ENCODE data around the gene CTDP1.

The CTDP1 gene

GRCh38 chr18:79644006-79644665, 35.5 kb upstream of the CTDP1 start:
- H3K9ac ChIP-seq (ENCODE audit: low read depth in 1 of 2, low read length in 2 of 2): no peak overlapping the region
- H3K9me3 ChIP-seq (ENCODE audit: control insufficient read depth in 2 of 2, low read length in 2 of 2): no peaks in the 10 kb centered on the region
- H3K4me1 ChIP-seq (ENCODE audit: control insufficient read depth in 2 of 2, insufficient read depth in 2 of 2, low read length in 2 of 2): peaks cover 0 to 2% of the 10 kb centered on the region in 2 donors
- no peak overlapping the region for H3K4me3 ChIP-seq (ENCODE audit: low read length in 2 of 2)
- no peaks in the 10 kb centered on the region for H3K36me3 ChIP-seq (ENCODE audit: control insufficient read depth in 2 of 2, insufficient read depth in 2 of 2, low read length in 2 of 2)
- H3K27me3 ChIP-seq (ENCODE audit: control insufficient read depth in 2 of 2, insufficient read depth in 2 of 2, low read length in 2 of 2): no peaks in the 10 kb centered on the region
- H3K27ac ChIP-seq (ENCODE audit: low read depth in 2 of 2, low read length in 2 of 2): no peak overlapping the region

DNA sequence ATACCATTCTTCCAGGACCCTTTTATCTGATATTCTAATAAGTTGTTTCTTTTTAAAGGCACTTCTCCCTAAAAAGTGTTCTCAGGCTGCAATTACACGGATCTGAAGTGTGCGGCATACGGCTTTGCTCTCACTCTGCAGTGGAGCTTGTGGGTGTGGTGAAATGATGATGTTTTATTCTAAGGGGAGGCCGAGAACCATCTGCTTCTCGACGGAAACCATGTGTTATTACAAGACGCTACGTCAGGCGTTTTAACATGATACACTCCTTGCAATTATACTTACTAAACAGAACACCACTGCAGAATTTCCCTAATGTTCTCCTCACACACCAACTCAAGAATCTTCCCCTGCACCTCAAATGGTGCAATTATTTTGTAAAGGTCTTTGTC, 34.9 kb upstream of the CTDP1 start:
- Histone ChIP-seq H3K4me3 (ENCODE audit: low read length in 2 of 2) (no peak overlapping the region), H3K9me3 (ENCODE audit: control insufficient read depth in 2 of 2, low read length in 2 of 2) (no peaks in the 10 kb centered on the region), H3K27ac (ENCODE audit: low read depth in 2 of 2, low read length in 2 of 2) (no peak overlapping the region), H3K36me3 (ENCODE audit: control insufficient read depth in 2 of 2, insufficient read depth in 2 of 2, low read length in 2 of 2) (no peaks in the 10 kb centered on the region), H3K27me3 (ENCODE audit: control insufficient read depth in 2 of 2, insufficient read depth in 2 of 2, low read length in 2 of 2) (no peaks in the 10 kb centered on the region), H3K4me1 (ENCODE audit: control insufficient read depth in 2 of 2, insufficient read depth in 2 of 2, low read length in 2 of 2) (peaks cover 0 to 2% of the 10 kb centered on the region in 2 donors), H3K9ac (ENCODE audit: low read depth in 1 of 2, low read length in 2 of 2) (no peak overlapping the region)

- H3K4me3 ChIP-seq (ENCODE audit: low read length in 2 of 2): no peak overlapping the region
- peaks cover 0 to 2% of the 10 kb centered on the region in 2 donors for H3K4me1 ChIP-seq (ENCODE audit: control insufficient read depth in 2 of 2, insufficient read depth in 2 of 2, low read length in 2 of 2)
- no peak overlapping the region for H3K9ac ChIP-seq (ENCODE audit: low read depth in 1 of 2, low read length in 2 of 2)
- no peaks in the 10 kb centered on the region for H3K27me3 ChIP-seq (ENCODE audit: control insufficient read depth in 2 of 2, insufficient read depth in 2 of 2, low read length in 2 of 2)
- no peaks in the 10 kb centered on the region for H3K36me3 ChIP-seq (ENCODE audit: control insufficient read depth in 2 of 2, insufficient read depth in 2 of 2, low read length in 2 of 2)
- H3K9me3 ChIP-seq (ENCODE audit: control insufficient read depth in 2 of 2, low read length in 2 of 2): no peaks in the 10 kb centered on the region
- H3K27ac ChIP-seq (ENCODE audit: low read depth in 2 of 2, low read length in 2 of 2): no peak overlapping the region
Measured at GRCh38 chr18:79645291-79645983, 34.2 kb upstream of the CTDP1 start.

GRCh38 chr18:79647307-79647706, 32.3 kb upstream of the CTDP1 start:
- Histone ChIP-seq H3K27ac (ENCODE audit: low read depth in 2 of 2, low read length in 2 of 2) (no peak overlapping the region), H3K4me3 (ENCODE audit: low read length in 2 of 2) (no peak overlapping the region), H3K27me3 (ENCODE audit: control insufficient read depth in 2 of 2, insufficient read depth in 2 of 2, low read length in 2 of 2) (no peaks in the 10 kb centered on the region), H3K9ac (ENCODE audit: low read depth in 1 of 2, low read length in 2 of 2) (no peak overlapping the region), H3K4me1 (ENCODE audit: control insufficient read depth in 2 of 2, insufficient read depth in 2 of 2, low read length in 2 of 2) (peaks cover 0 to 2% of the 10 kb centered on the region in 2 donors), H3K36me3 (ENCODE audit: control insufficient read depth in 2 of 2, insufficient read depth in 2 of 2, low read length in 2 of 2) (no peaks in the 10 kb centered on the region), H3K9me3 (ENCODE audit: control insufficient read depth in 2 of 2, low read length in 2 of 2) (no peaks in the 10 kb centered on the region)

- Histone ChIP-seq H3K9ac (ENCODE audit: low read depth in 1 of 2, low read length in 2 of 2) (no peak overlapping the region), H3K36me3 (ENCODE audit: control insufficient read depth in 2 of 2, insufficient read depth in 2 of 2, low read length in 2 of 2) (no peaks in the 10 kb centered on the region), H3K9me3 (ENCODE audit: control insufficient read depth in 2 of 2, low read length in 2 of 2) (no peaks in the 10 kb centered on the region), H3K4me3 (ENCODE audit: low read length in 2 of 2) (no peak overlapping the region), H3K27me3 (ENCODE audit: control insufficient read depth in 2 of 2, insufficient read depth in 2 of 2, low read length in 2 of 2) (no peaks in the 10 kb centered on the region), H3K27ac (ENCODE audit: low read depth in 2 of 2, low read length in 2 of 2) (no peak overlapping the region), H3K4me1 (ENCODE audit: control insufficient read depth in 2 of 2, insufficient read depth in 2 of 2, low read length in 2 of 2) (no peaks in the 10 kb centered on the region)
Measured at GRCh38 chr18:79650959-79651358, 28.6 kb upstream of the CTDP1 start.

GRCh38 chr18:79657342-79657996, 22.1 kb upstream of the CTDP1 start:
- H3K36me3 ChIP-seq (ENCODE audit: control insufficient read depth in 2 of 2, insufficient read depth in 2 of 2, low read length in 2 of 2): no peaks in the 10 kb centered on the region
- H3K4me3 ChIP-seq (ENCODE audit: low read length in 2 of 2): no peak overlapping the region
- H3K9ac ChIP-seq (ENCODE audit: low read depth in 1 of 2, low read length in 2 of 2): no peak overlapping the region
- no peak overlapping the region for H3K27ac ChIP-seq (ENCODE audit: low read depth in 2 of 2, low read length in 2 of 2)
- no peaks in the 10 kb centered on the region for H3K27me3 ChIP-seq (ENCODE audit: control insufficient read depth in 2 of 2, insufficient read depth in 2 of 2, low read length in 2 of 2)
- H3K9me3 ChIP-seq (ENCODE audit: control insufficient read depth in 2 of 2, low read length in 2 of 2): no peaks in the 10 kb centered on the region
- H3K4me1 ChIP-seq (ENCODE audit: control insufficient read depth in 2 of 2, insufficient read depth in 2 of 2, low read length in 2 of 2): no peaks in the 10 kb centered on the region

- Histone ChIP-seq H3K27me3 (ENCODE audit: control insufficient read depth in 2 of 2, insufficient read depth in 2 of 2, low read length in 2 of 2) (no peaks in the 10 kb centered on the region), H3K27ac (ENCODE audit: low read depth in 2 of 2, low read length in 2 of 2) (no peak overlapping the region), H3K4me1 (ENCODE audit: control insufficient read depth in 2 of 2, insufficient read depth in 2 of 2, low read length in 2 of 2) (no peaks in the 10 kb centered on the region), H3K9me3 (ENCODE audit: control insufficient read depth in 2 of 2, low read length in 2 of 2) (no peaks in the 10 kb centered on the region), H3K9ac (ENCODE audit: low read depth in 1 of 2, low read length in 2 of 2) (no peak overlapping the region), H3K36me3 (ENCODE audit: control insufficient read depth in 2 of 2, insufficient read depth in 2 of 2, low read length in 2 of 2) (no peaks in the 10 kb centered on the region), H3K4me3 (ENCODE audit: low read length in 2 of 2) (no peak overlapping the region)
Measured at GRCh38 chr18:79658366-79658765, 21.2 kb upstream of the CTDP1 start.

GRCh38 chr18:79659733-79660132, 19.9 kb upstream of the CTDP1 start:
- H3K9me3 ChIP-seq (ENCODE audit: control insufficient read depth in 2 of 2, low read length in 2 of 2): no peaks in the 10 kb centered on the region
- H3K36me3 ChIP-seq (ENCODE audit: control insufficient read depth in 2 of 2, insufficient read depth in 2 of 2, low read length in 2 of 2): no peaks in the 10 kb centered on the region
- no peak overlapping the region for H3K27ac ChIP-seq (ENCODE audit: low read depth in 2 of 2, low read length in 2 of 2)
- H3K9ac ChIP-seq (ENCODE audit: low read depth in 1 of 2, low read length in 2 of 2): no peak overlapping the region
- no peak overlapping the region for H3K4me3 ChIP-seq (ENCODE audit: low read length in 2 of 2)
- no peaks in the 10 kb centered on the region for H3K27me3 ChIP-seq (ENCODE audit: control insufficient read depth in 2 of 2, insufficient read depth in 2 of 2, low read length in 2 of 2)
- no peaks in the 10 kb centered on the region for H3K4me1 ChIP-seq (ENCODE audit: control insufficient read depth in 2 of 2, insufficient read depth in 2 of 2, low read length in 2 of 2)

DNA sequence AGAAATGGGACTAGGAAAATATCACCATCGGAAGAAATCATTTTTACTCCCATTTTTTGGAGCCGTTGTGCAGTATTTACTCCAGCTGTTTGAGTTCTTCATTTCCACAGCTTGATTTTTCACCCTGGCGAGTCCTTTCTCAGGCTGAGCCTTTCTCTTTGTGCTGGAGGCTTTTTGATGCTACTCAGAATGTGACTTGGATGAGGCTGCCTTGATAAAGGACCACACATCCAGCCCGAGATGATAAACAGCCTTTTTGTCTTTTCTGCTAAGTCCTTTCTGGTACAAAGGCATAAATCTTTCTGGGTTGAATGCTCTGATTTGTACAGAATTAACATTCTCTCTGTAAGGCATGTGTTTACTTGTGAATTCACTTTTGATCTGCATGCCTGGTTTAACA, 17.6 kb upstream of the CTDP1 start:
- Histone ChIP-seq H3K9ac (ENCODE audit: low read depth in 1 of 2, low read length in 2 of 2) (no peak overlapping the region), H3K27ac (ENCODE audit: low read depth in 2 of 2, low read length in 2 of 2) (no peak overlapping the region), H3K36me3 (ENCODE audit: control insufficient read depth in 2 of 2, insufficient read depth in 2 of 2, low read length in 2 of 2) (no peaks in the 10 kb centered on the region), H3K27me3 (ENCODE audit: control insufficient read depth in 2 of 2, insufficient read depth in 2 of 2, low read length in 2 of 2) (no peaks in the 10 kb centered on the region), H3K4me1 (ENCODE audit: control insufficient read depth in 2 of 2, insufficient read depth in 2 of 2, low read length in 2 of 2) (no peaks in the 10 kb centered on the region), H3K4me3 (ENCODE audit: low read length in 2 of 2) (no peak overlapping the region), H3K9me3 (ENCODE audit: control insufficient read depth in 2 of 2, low read length in 2 of 2) (no peaks in the 10 kb centered on the region)

DNA sequence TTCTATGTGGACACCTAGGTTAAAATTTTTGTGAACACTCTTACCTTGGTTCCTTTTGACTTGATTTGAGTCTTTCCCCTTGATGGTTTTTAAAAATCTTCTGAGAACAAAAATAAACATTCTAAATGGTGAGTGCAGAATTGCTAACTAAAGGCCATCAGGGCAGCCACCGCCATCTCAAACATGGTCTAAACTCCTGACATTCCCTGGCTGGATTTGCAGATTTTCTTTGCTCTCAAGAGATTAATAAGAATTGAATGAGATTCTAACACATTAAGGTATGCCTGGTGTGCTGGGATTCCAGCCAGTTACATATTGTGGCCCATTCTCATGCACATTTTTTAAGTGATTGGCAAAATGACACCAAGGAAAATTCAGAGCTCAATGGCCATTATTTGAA, 17.2 kb upstream of the CTDP1 start:
- no peak overlapping the region for H3K27ac ChIP-seq (ENCODE audit: low read depth in 2 of 2, low read length in 2 of 2)
- no peaks in the 10 kb centered on the region for H3K9me3 ChIP-seq (ENCODE audit: control insufficient read depth in 2 of 2, low read length in 2 of 2)
- no peaks in the 10 kb centered on the region for H3K36me3 ChIP-seq (ENCODE audit: control insufficient read depth in 2 of 2, insufficient read depth in 2 of 2, low read length in 2 of 2)
- no peak overlapping the region for H3K9ac ChIP-seq (ENCODE audit: low read depth in 1 of 2, low read length in 2 of 2)
- H3K4me1 ChIP-seq (ENCODE audit: control insufficient read depth in 2 of 2, insufficient read depth in 2 of 2, low read length in 2 of 2): no peaks in the 10 kb centered on the region
- no peaks in the 10 kb centered on the region for H3K27me3 ChIP-seq (ENCODE audit: control insufficient read depth in 2 of 2, insufficient read depth in 2 of 2, low read length in 2 of 2)
- no peak overlapping the region for H3K4me3 ChIP-seq (ENCODE audit: low read length in 2 of 2)

Data from mucosa of rectum (tissue), 2 donors.